Measurements from ENCODE around the gene RECQL5. TPM values are rescaled to one million over a fixed set of nuclear protein-coding genes. Genes with fewer than 3 reads are reported as not detected.

The RECQL5 gene
- total and polyA plus RNA-seq, 10 donors, result 25.7 to 51.0 (median 38.6) TPM

DNA sequence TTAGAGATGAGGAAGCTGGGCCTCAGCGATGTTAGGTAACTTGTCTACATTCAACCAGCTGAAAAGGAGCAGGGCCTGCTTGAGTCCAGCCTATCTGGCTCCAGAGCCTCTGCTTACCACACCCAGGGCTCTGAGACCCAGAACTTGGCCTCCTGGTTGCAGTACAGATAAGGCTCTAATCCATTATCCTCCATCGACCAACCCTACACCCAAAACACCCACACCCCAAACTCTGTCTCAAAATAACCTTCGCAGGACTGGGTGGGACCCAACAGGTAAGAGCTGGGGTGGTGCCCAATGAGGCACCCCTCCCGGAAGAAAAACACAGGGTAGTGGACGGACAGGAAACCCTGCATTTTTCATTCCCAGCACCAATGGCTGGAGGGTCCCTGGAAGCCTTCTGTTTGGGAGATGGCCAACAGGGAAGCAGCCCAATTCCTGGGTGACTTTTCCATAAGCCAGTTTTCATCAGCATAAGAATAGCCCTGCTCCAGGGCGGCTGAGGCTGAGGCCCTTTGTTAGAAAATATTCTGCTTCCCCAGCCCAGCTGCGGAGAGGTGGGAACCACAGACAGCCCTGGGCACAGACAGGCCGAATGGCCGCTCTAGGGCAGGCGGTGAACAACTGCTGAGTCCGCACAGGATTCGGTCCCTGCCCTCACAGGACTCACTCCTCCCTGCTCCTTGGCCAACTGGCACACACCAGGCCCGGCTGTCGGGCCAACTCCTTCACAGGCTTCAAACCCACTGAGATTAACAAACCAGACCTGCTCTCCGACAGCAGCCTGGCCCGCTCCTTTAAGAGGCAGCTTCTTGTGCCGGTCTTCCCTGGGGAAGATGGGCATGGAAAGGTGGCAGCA lies 23.9 kb downstream of the RECQL5 start:
- peaks cover 0 to 90% (median 13%) of the 10 kb centered on the region in 6 donors for H3K36me3 ChIP-seq
- H3K27me3 ChIP-seq (replicated peaks in 1 of 7), result no peaks in the 10 kb centered on the region
- H3K9me3 ChIP-seq, result no peaks in the 10 kb centered on the region
- peak; percentile 58 for DNase-seq
- peaks cover 0 to 29% (median 12%) of the 10 kb centered on the region in 6 donors for H3K4me1 ChIP-seq
- no peak overlapping the region for H3K4me3 ChIP-seq
- TF ChIP-seq CTCF (IDR thresholded peaks at IDR 0.05 in 8 of 11, conservative IDR thresholded peaks at IDR 0.05 in 3 of 11) (no peak), POLR2A (IDR thresholded peaks at IDR 0.05) (no peak), POLR2AphosphoS5 (IDR thresholded peaks at IDR 0.05) (no peak)
- intact Hi-C loops (cut with DNase I; ENCODE audit: low total_unique reads), result no loop called here
- H3K27ac ChIP-seq, result peak overlapping the region in 1 of 8 donors; percentile 18
- WGBS, 5 donors, result 84 to 96% (median 94%) methylated on average over 10 to 17 of the region's 17 CpGs

GRCh38 chr17:75642182-75642783 lies 24.7 kb downstream of the RECQL5 start:
- Histone ChIP-seq H3K4me1 (peaks cover 0 to 29% (median 12%) of the 10 kb centered on the region in 6 donors), H3K27ac (peak overlapping the region in 1 of 8 donors; percentile 18), H3K27me3 (replicated peaks in 1 of 7) (no peaks in the 10 kb centered on the region), H3K9me3 (no peaks in the 10 kb centered on the region), H3K4me3 (no peak overlapping the region), H3K36me3 (peaks cover 0 to 87% (median 13%) of the 10 kb centered on the region in 6 donors)
- intact Hi-C loops (cut with DNase I; ENCODE audit: low total_unique reads), result no loop called here
- WGBS, 5 donors, result 80 to 87% (median 84%) methylated on average over 7 of the region's 7 CpGs
- TF ChIP-seq POLR2A (IDR thresholded peaks at IDR 0.05), result no peak
- TF ChIP-seq POLR2AphosphoS5 (IDR thresholded peaks at IDR 0.05), result no peak
- no peak for TF ChIP-seq CTCF (IDR thresholded peaks at IDR 0.05 in 8 of 11, conservative IDR thresholded peaks at IDR 0.05 in 3 of 11)
- DNase-seq, result no peak

DNA sequence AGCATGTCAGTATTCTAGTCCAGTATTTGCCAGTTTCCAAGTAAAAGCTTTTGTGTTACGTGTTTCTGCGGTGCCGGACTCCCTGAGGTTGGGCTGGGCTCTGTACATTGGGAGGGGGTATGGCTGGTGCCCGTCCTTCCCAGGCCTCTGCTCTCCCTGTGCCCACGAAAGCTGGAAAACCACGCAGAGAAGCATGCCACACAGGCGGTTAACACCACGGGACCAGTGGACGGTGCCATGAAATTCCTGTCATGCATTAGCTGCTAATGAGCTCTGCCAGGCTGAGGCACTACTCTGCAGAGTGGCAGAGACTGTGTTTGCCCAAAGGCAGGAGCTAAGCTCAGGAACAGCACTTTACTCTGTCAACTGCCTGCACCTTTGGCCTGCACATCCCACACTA lies 25.6 kb downstream of the RECQL5 start:
- intact Hi-C loops (cut with DNase I; ENCODE audit: low total_unique reads), result no loop called here
- Histone ChIP-seq H3K9me3 (no peaks in the 10 kb centered on the region), H3K4me1 (peaks cover 0 to 23% (median 10%) of the 10 kb centered on the region in 6 donors), H3K27ac (no peak overlapping the region), H3K36me3 (peaks cover 0 to 90% (median 13%) of the 10 kb centered on the region in 6 donors), H3K4me3 (no peak overlapping the region), H3K27me3 (replicated peaks in 1 of 7) (no peaks in the 10 kb centered on the region)
- TF ChIP-seq CTCF (IDR thresholded peaks at IDR 0.05 in 8 of 11, conservative IDR thresholded peaks at IDR 0.05 in 3 of 11), result no peak
- TF ChIP-seq POLR2AphosphoS5 (IDR thresholded peaks at IDR 0.05), result no peak
- TF ChIP-seq POLR2A (IDR thresholded peaks at IDR 0.05), result no peak
- no peak for DNase-seq
- 91 to 97% (median 93%) methylated on average over 9 of the region's 9 CpGs for WGBS, 5 donors

DNA sequence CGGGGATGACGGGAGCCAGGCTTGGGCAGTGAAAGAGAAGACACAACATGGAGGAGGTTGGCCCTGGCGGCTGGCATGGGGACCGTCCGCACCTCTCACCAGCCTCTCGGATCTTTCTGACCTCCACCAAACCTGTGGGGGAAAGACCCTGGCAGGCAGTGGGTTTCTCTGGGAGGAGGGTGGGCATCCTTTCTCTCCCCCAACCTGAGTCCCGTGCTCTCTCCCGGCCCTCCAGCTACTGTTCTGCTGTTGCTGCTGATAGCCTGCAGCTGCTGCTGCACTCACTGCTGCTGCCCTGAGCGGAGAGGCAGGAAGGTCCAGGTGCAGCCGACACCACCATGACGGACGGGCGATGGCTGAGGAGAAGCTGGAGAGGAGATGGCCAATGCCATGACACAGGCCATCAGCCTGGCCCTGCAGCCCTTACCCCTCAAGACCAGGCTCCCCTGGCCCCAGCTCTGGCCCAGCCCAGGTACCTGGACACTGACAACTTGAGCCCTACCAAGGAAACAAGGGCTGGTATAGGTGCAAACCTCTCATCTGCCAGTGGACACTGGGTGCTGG lies 26.3 kb downstream of the RECQL5 start:
- peaks cover 0 to 16% (median 3%) of the 10 kb centered on the region in 6 donors for H3K4me1 ChIP-seq
- TF ChIP-seq POLR2AphosphoS5 (IDR thresholded peaks at IDR 0.05), result no peak
- TF ChIP-seq POLR2A (IDR thresholded peaks at IDR 0.05), result no peak
- no peak for TF ChIP-seq CTCF (IDR thresholded peaks at IDR 0.05 in 8 of 11, conservative IDR thresholded peaks at IDR 0.05 in 3 of 11)
- WGBS, 5 donors, result 92 to 95% (median 94%) methylated on average over 5 to 13 of the region's 13 CpGs
- peaks cover 0 to 86% (median 13%) of the 10 kb centered on the region in 6 donors for H3K36me3 ChIP-seq
- DNase-seq, result peak; percentile 56
- H3K4me3 ChIP-seq, result no peak overlapping the region
- intact Hi-C loops (cut with DNase I; ENCODE audit: low total_unique reads), result no loop called here
- H3K9me3 ChIP-seq, result no peaks in the 10 kb centered on the region
- H3K27me3 ChIP-seq (replicated peaks in 1 of 7), result no peaks in the 10 kb centered on the region
- H3K27ac ChIP-seq, result no peak overlapping the region
